H1 (cell line): ENCODE results near the gene SLC22A23. TPM values are rescaled to one million over a fixed set of nuclear protein-coding genes. Genes with fewer than 3 reads are reported as not detected.
A peak's percentile ranks its signal among the peaks of the same experiment; 100 is the strongest.

Experiments used
- CTCF ChIA-PET: fragments of 300-600 bp; sonication (Branson Sonifier 250); formaldehyde crosslinking; loops from one replicate; lab custom pipeline; 2021; ENCODE audit not compliant: partially characterized antibody; lab: Charles Lee
- POLR2A ChIA-PET: fragments of 300-600 bp; sonication (Branson Sonifier 250); formaldehyde crosslinking; loops from one replicate; lab custom pipeline; 2021; ENCODE audit warnings: inconsistent platforms; ENCODE audit not compliant: partially characterized antibody; lab: Charles Lee
- DNase-seq, 2 experiments: peaks; one replicate each; pipeline versions ENCODE4 v3.0.0 to v3.0.0-alpha.2; 2010 to 2022; ENCODE audit warnings: low spot score in 2 of 2, low read depth in 1 of 2, mixed read lengths in 1 of 2
- FAIRE-seq: peaks from 2 replicates; lab custom pipeline; 2011; peaks lifted over from hg19 to GRCh38; lab: Jason Lieb, UNC
- H2AFZ ChIP-seq: 2 replicates; pipeline ENCODE4 v1.8.1; 2012; ENCODE audit warnings: low read length, inconsistent platforms
- H2AK5ac ChIP-seq: 2 replicates; pipeline ENCODE4 v1.6.1; 2013; ENCODE audit warnings: low read depth, low read length
- H2BK120ac ChIP-seq: replicated peaks from 2 replicates; pipeline ENCODE3; 2013; ENCODE audit warnings: low read depth, low read length, inconsistent platforms
- H2BK12ac ChIP-seq: 2 replicates; pipeline ENCODE4 v1.6.1; 2013; ENCODE audit warnings: low read depth, low read length
- H2BK15ac ChIP-seq: 2 replicates; pipeline ENCODE4 v1.6.1; 2013; ENCODE audit warnings: low read length
- H2BK20ac ChIP-seq: 2 replicates; pipeline ENCODE4 v1.6.1; 2013; ENCODE audit warnings: low read length
- H2BK5ac ChIP-seq: 2 replicates; pipeline ENCODE4 v1.6.1; 2013; ENCODE audit warnings: low read depth, low read length
- H3K14ac ChIP-seq: 2 replicates; pipeline ENCODE4 v1.6.1; 2013; ENCODE audit warnings: inconsistent platforms; ENCODE audit not compliant: insufficient read length
- H3K18ac ChIP-seq: 2 replicates; pipeline ENCODE4 v1.6.1; 2013; ENCODE audit warnings: low read length; ENCODE audit errors: extremely low read depth
- H3K23ac ChIP-seq: 2 replicates; pipeline ENCODE4 v1.6.1; 2013; ENCODE audit warnings: inconsistent platforms; ENCODE audit not compliant: insufficient read length
- H3K23me2 ChIP-seq: 2 replicates; pipeline ENCODE4 v1.6.1; 2013; ENCODE audit warnings: low read depth, low read length
- H3K27ac ChIP-seq: 2 replicates; pipeline ENCODE4 v1.6.1; 2011; ENCODE audit warnings: low read depth, low read length, inconsistent platforms
- H3K27me3 ChIP-seq, 4 experiments: replicated peaks in 1 of 4; 1 replicate in 1 of 4; 2 replicates in 3 of 4; pipeline versions ENCODE4 v1.6.1 to v1.8.1; 2011 to 2013; ENCODE audit warnings: low read length in 3 of 4, mild to moderate bottlenecking in 3 of 4, inconsistent platforms in 2 of 4, mixed read lengths in 2 of 4, moderate library complexity in 1 of 4; ENCODE audit not compliant: control insufficient read depth in 3 of 4, insufficient read depth in 3 of 4; ENCODE audit errors: extremely low read depth in 1 of 4
- H3K36me3 ChIP-seq, 4 experiments: 2 replicates each; pipeline versions ENCODE4 v1.6.1 to v1.8.1; 2011 to 2013; ENCODE audit warnings: mild to moderate bottlenecking in 4 of 4, low read length in 3 of 4, moderate library complexity in 2 of 4, control low read depth in 1 of 4, inconsistent platforms in 1 of 4; ENCODE audit not compliant: insufficient read depth in 4 of 4, control insufficient read depth in 2 of 4
- H3K4ac ChIP-seq: replicated peaks from 2 replicates; pipeline ENCODE3; 2013; ENCODE audit warnings: low read length, low read depth, mixed read lengths, inconsistent platforms; ENCODE audit not compliant: insufficient read length
- H3K4me1 ChIP-seq, 4 experiments: replicated peaks in 1 of 4; 1 replicate in 1 of 4; 2 replicates in 3 of 4; pipeline versions ENCODE4 v1.6.1 to v1.8.1; 2011 to 2013; ENCODE audit warnings: low read length in 3 of 4, inconsistent platforms in 2 of 4, mixed read lengths in 1 of 4; ENCODE audit not compliant: insufficient read depth in 4 of 4, control insufficient read depth in 3 of 4
- H3K4me2 ChIP-seq, 2 experiments: 2 replicates each; pipeline versions ENCODE4 v1.6.1 to v1.8.1; 2011 to 2013; ENCODE audit warnings: low read depth in 2 of 2, low read length in 2 of 2, control low read depth in 1 of 2, inconsistent platforms in 1 of 2, mild to moderate bottlenecking in 1 of 2; ENCODE audit not compliant: insufficient read depth in 1 of 2
- H3K4me3 ChIP-seq, 4 experiments: fragments of 200-600, 300-600 bp in 1 of 4; sonication (generic), shearing (Covaris generic), sonication (Bioruptor Twin) in 1 of 4; 2 replicates each; pipeline versions ENCODE4 v1.5.1 to v1.8.1; 2011 to 2016; ENCODE audit warnings: low read length in 4 of 4, low read depth in 3 of 4, control low read depth in 2 of 4, inconsistent platforms in 2 of 4, mild to moderate bottlenecking in 2 of 4, mixed read lengths in 1 of 4, moderate library complexity in 1 of 4; ENCODE audit not compliant: insufficient read depth in 2 of 4; ENCODE audit errors: extremely low read depth in 1 of 4
- H3K56ac ChIP-seq: replicated peaks from 2 replicates; pipeline ENCODE3; 2013; ENCODE audit warnings: low read depth, mild to moderate bottlenecking, mixed read lengths, low read length, inconsistent platforms; ENCODE audit not compliant: insufficient read length
- H3K79me1 ChIP-seq: 2 replicates; pipeline ENCODE4 v1.6.1; 2013; ENCODE audit warnings: low read depth, low read length, control low read depth
- H3K79me2 ChIP-seq, 2 experiments: 2 replicates each; pipeline versions ENCODE4 v1.6.1 to v1.8.1; 2012 to 2013; ENCODE audit warnings: low read length in 2 of 2, mild to moderate bottlenecking in 2 of 2, inconsistent platforms in 1 of 2; ENCODE audit not compliant: insufficient read depth in 2 of 2, control insufficient read depth in 1 of 2
- H3K9ac ChIP-seq, 4 experiments: replicated peaks in 1 of 4; 1 replicate in 1 of 4; 2 replicates in 3 of 4; pipeline versions ENCODE4 v1.6.1 to v1.8.1; 2011 to 2013; ENCODE audit warnings: low read depth in 3 of 4, low read length in 3 of 4, control low read depth in 2 of 4, mild to moderate bottlenecking in 2 of 4, moderate library complexity in 2 of 4, inconsistent platforms in 1 of 4; ENCODE audit errors: extremely low read depth in 1 of 4
- H3K9me3 ChIP-seq, 2 experiments: 2 replicates each; pipeline versions ENCODE4 v1.6.1 to v1.8.1; 2012 to 2013; ENCODE audit warnings: mild to moderate bottlenecking in 2 of 2, moderate library complexity in 2 of 2, control low read depth in 1 of 2, inconsistent platforms in 1 of 2, low read depth in 1 of 2, low read length in 1 of 2, mixed read lengths in 1 of 2; ENCODE audit not compliant: insufficient read depth in 2 of 2
- H4K20me1 ChIP-seq, 2 experiments: replicated peaks in 1 of 2; 2 replicates each; pipeline versions ENCODE3 to v1.8.1; 2011 to 2013; ENCODE audit warnings: inconsistent platforms in 2 of 2, low read length in 2 of 2, mild to moderate bottlenecking in 1 of 2; ENCODE audit not compliant: insufficient read depth in 2 of 2, control insufficient read depth in 1 of 2
- H4K5ac ChIP-seq: 2 replicates; pipeline ENCODE4 v1.6.1; 2013; ENCODE audit warnings: low read length, low read depth, mixed read lengths, inconsistent platforms; ENCODE audit not compliant: insufficient read length
- H4K8ac ChIP-seq: 2 replicates; pipeline ENCODE4 v1.8.0; 2013; ENCODE audit warnings: mild to moderate bottlenecking, moderate library complexity, low read length, inconsistent platforms; ENCODE audit not compliant: insufficient read depth; ENCODE audit errors: extremely low read depth
- H4K91ac ChIP-seq: replicated peaks from 2 replicates; pipeline ENCODE3; 2013; ENCODE audit warnings: low read length, mixed read lengths, inconsistent platforms; ENCODE audit not compliant: insufficient read length
- POLR2AphosphoS5 ChIP-seq: IDR thresholded peaks from 2 replicates; pipeline ENCODE4 v1.6.1; 2011; ENCODE audit warnings: low read depth, low read length
- WGBS, 2 experiments: shearing (Covaris generic) in 1 of 2; methylation state at CpG; one replicate each; pipeline versions ENCODE4 v1.1.6 to v1.1.7; 2013 to 2015; ENCODE audit warnings: low lambda C conversion rate in 2 of 2, mixed read lengths in 2 of 2, inconsistent platforms in 1 of 2, low coverage in 1 of 2, missing lambda C conversion rate in 1 of 2; ENCODE audit not compliant: insufficient replicate concordance in 2 of 2, insufficient coverage in 1 of 2, insufficient read length in 1 of 2; ENCODE audit errors: extremely low coverage in 1 of 2, missing lambda C conversion rate in 1 of 2; 5-methylcytosine and 5-hydroxymethylcytosine counted together
- polyA plus RNA-seq, 7 experiments: library from polyadenylated mRNA; depleted of rRNA in 3 of 7; stranded (reverse) in 5 of 7; unstranded in 2 of 7; fragments of >200 nt in 5 of 7; fragments of 200-250 nt in 2 of 7; gene quantifications; 1 replicate in 5 of 7; 2 replicates in 1 of 7; 4 replicates in 1 of 7; pipeline versions ENCODE4 v1.2.1 to v1.2.3, GENCODE V29; 2011 to 2013; ENCODE audit warnings: missing spikeins in 2 of 7, mixed read lengths in 2 of 7
- total RNA-seq: library from RNA; stranded (reverse); fragmentation: NEBNext Ultra II Directional; extraction: Animal tissue kit (Norgen Biotek cat#: 25700); gene quantifications from 2 replicates; pipeline ENCODE4 v1.2.1, GENCODE V29; 2021

The SLC22A23 gene
- total and polyA plus RNA-seq, 2 of the 8 experiments (the other 6 are each of a cell fraction or from before 2014, with no cell fraction given) = 9.9 to 38.4 TPM

DNA sequence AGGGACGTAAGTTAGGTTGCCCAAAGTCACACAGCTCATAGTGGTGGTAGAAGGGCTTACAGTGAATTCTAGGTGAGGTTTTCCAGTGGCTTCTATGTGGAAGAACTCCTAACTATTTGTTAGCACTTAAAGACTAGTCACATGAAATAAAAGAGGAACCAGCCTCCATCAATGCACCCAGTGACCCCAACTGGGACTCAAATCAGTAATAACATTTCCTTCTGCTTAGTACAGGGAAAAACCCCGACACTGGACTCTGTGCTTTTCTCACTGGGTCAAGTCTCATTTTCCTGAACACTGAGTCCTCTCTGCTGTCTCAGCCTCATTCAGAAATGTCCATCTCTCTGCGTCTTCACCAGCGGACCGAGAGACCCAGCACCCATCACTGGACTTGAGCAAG is 89.2 kb downstream of the SLC22A23 start:
- no peak overlapping the region for H2AK5ac ChIP-seq
- no peak overlapping the region for H4K91ac ChIP-seq
- H4K8ac ChIP-seq = no peak overlapping the region
- H3K79me1 ChIP-seq = peaks cover 3% of the 10 kb centered on the region; the same call in 1 of the 2 replicates
- H3K18ac ChIP-seq = no peak overlapping the region
- H3K56ac ChIP-seq = no peak overlapping the region
- peaks cover 0 to 8% (median 4%) of the 10 kb centered on the region in 4 experiments; a peak in 4 of 7 replicates for H3K4me1 ChIP-seq
- H3K23ac ChIP-seq = no peak overlapping the region
- H2BK5ac ChIP-seq = peak overlapping the region; percentile 45; the same call in 1 of the 2 replicates
- CTCF ChIA-PET = interaction anchor here (0.6 to 0.8 kb wide), 2 partner anchors 9 to 27 kb away, joined by 3 to 4 read pairs; no protein-coding TSS in a partner anchor
- no peak for FAIRE-seq
- H2BK120ac ChIP-seq = no peak overlapping the region
- H3K79me2 ChIP-seq = no peaks in the 10 kb centered on the region; a peak in 1 of 4 replicates
- no peak overlapping the region for H3K14ac ChIP-seq
- POLR2A ChIA-PET = no interaction called here
- H3K4me2 ChIP-seq = no peak overlapping the region
- no peak overlapping the region for H2AFZ ChIP-seq
- no peaks in the 10 kb centered on the region for H3K9me3 ChIP-seq
- no peak overlapping the region for H3K4me3 ChIP-seq
- H4K20me1 ChIP-seq = peaks cover 0 to 4% of the 10 kb centered on the region in 2 experiments
- H3K27me3 ChIP-seq = peaks cover 0 to 2% (median 0%) of the 10 kb centered on the region in 4 experiments; a peak in 1 of 7 replicates
- no peak overlapping the region for H2BK15ac ChIP-seq
- no peak overlapping the region for H2BK20ac ChIP-seq
- no peak overlapping the region; the same call in 1 of the 2 replicates for H3K27ac ChIP-seq
- no peaks in the 10 kb centered on the region for H3K23me2 ChIP-seq
- TF ChIP-seq POLR2AphosphoS5 = no peak
- no peak overlapping the region for H4K5ac ChIP-seq
- WGBS, 2 experiments = 66% methylated on average over 5 of the region's 5 CpGs; no CpG with 5 or more reads in 1 of the 2 experiments
- no peak overlapping the region for H3K9ac ChIP-seq
- H2BK12ac ChIP-seq = no peak overlapping the region
- H3K4ac ChIP-seq = no peak overlapping the region
- no peaks in the 10 kb centered on the region for H3K36me3 ChIP-seq
- DNase-seq = no peak
